Endodermal cell (in vitro differentiated cells): Measurements from ENCODE around the gene C3orf18. TPM values are rescaled to one million over a fixed set of nuclear protein-coding genes. Genes with fewer than 3 reads are reported as not detected.

ENCODE experiments used
- DNase-seq: peaks from one replicate; pipeline ENCODE4 v3.0.0-alpha.2; 2017
- H3K27ac ChIP-seq: 2 replicates; pipeline ENCODE4 v1.5.1; 2013; ENCODE audit warnings: mild to moderate bottlenecking, low read depth, low read length, moderate library complexity
- H3K27me3 ChIP-seq: 2 replicates; pipeline ENCODE4 v1.6.1; 2013; ENCODE audit warnings: mild to moderate bottlenecking, low read length, moderate library complexity; ENCODE audit not compliant: insufficient read depth, control insufficient read depth, poor library complexity, severe bottlenecking
- H3K36me3 ChIP-seq: 2 replicates; pipeline ENCODE4 v1.7.0; 2013; ENCODE audit warnings: mild to moderate bottlenecking, low read length, moderate library complexity; ENCODE audit not compliant: control insufficient read depth, insufficient read depth
- H3K4me1 ChIP-seq: one replicate; pipeline ENCODE4 v1.7.0; 2013; ENCODE audit warnings: low read length; ENCODE audit not compliant: control insufficient read depth, insufficient read depth
- H3K4me3 ChIP-seq: 2 replicates; pipeline ENCODE4 v1.5.1; 2013; ENCODE audit warnings: mild to moderate bottlenecking, low read length, moderate library complexity
- H3K9ac ChIP-seq: 2 replicates; pipeline ENCODE4 v1.6.1; 2013; ENCODE audit warnings: mild to moderate bottlenecking, low read length, moderate library complexity; ENCODE audit not compliant: poor library complexity, severe bottlenecking; ENCODE audit errors: extremely low read depth
- H3K9me3 ChIP-seq: 2 replicates; pipeline ENCODE4 v1.6.1; 2013; ENCODE audit warnings: mild to moderate bottlenecking, low read length, moderate library complexity; ENCODE audit not compliant: control insufficient read depth
- H3K27ac Mint-ChIP-seq: 2 replicates; pipeline ENCODE4 v1.8.0; 2020; ENCODE audit warnings: mixed read lengths
- H3K27me3 Mint-ChIP-seq: 2 replicates; pipeline ENCODE4 v1.8.0; 2021; ENCODE audit warnings: mild to moderate bottlenecking, mixed read lengths; ENCODE audit not compliant: insufficient read depth
- H3K36me3 Mint-ChIP-seq: 2 replicates; pipeline ENCODE4 v1.8.0; 2020; ENCODE audit warnings: low read depth, mixed read lengths
- H3K4me1 Mint-ChIP-seq: 2 replicates; pipeline ENCODE4 v1.8.0; 2020; ENCODE audit warnings: mixed read lengths
- H3K4me3 Mint-ChIP-seq: 2 replicates; pipeline ENCODE4 v1.8.0; 2020; ENCODE audit warnings: mild to moderate bottlenecking, moderate library complexity, mixed read lengths
- H3K9me3 Mint-ChIP-seq: 2 replicates; pipeline ENCODE4 v1.8.0; 2020; ENCODE audit warnings: mild to moderate bottlenecking, mixed read lengths
- WGBS, 2 experiments: methylation state at CpG; one replicate each; pipeline versions ENCODE4 v1.1.5 to v1.1.7; 2013; ENCODE audit warnings: missing lambda C conversion rate in 2 of 2, mixed read lengths in 1 of 2; ENCODE audit not compliant: insufficient coverage in 1 of 2, insufficient read length in 1 of 2; 5-methylcytosine and 5-hydroxymethylcytosine counted together
- total RNA-seq, 2 donors: library from RNA; stranded (reverse); fragmentation: NEBNext Ultra II Directional in 1 of 2; extraction: Animal tissue kit (Norgen Biotek cat#: 25700) in 1 of 2; gene quantifications; 2 replicates in 1 of 2; 3 replicates in 1 of 2; pipeline ENCODE4 v1.2.1, GENCODE V29; 2021
- TF ChIP-seq, protein P1 (sequence below): fragments of 200-600 bp; sonication (generic); conservative IDR thresholded peaks from 2 replicates; pipeline ENCODE4 v1.5.0; 2021; ENCODE audit warnings: antibody characterized with exemption, mild to moderate bottlenecking

Gene C3orf18
- total RNA-seq, 2 donors from 2014 or later: 14.4 to 16.9 TPM

DNA sequence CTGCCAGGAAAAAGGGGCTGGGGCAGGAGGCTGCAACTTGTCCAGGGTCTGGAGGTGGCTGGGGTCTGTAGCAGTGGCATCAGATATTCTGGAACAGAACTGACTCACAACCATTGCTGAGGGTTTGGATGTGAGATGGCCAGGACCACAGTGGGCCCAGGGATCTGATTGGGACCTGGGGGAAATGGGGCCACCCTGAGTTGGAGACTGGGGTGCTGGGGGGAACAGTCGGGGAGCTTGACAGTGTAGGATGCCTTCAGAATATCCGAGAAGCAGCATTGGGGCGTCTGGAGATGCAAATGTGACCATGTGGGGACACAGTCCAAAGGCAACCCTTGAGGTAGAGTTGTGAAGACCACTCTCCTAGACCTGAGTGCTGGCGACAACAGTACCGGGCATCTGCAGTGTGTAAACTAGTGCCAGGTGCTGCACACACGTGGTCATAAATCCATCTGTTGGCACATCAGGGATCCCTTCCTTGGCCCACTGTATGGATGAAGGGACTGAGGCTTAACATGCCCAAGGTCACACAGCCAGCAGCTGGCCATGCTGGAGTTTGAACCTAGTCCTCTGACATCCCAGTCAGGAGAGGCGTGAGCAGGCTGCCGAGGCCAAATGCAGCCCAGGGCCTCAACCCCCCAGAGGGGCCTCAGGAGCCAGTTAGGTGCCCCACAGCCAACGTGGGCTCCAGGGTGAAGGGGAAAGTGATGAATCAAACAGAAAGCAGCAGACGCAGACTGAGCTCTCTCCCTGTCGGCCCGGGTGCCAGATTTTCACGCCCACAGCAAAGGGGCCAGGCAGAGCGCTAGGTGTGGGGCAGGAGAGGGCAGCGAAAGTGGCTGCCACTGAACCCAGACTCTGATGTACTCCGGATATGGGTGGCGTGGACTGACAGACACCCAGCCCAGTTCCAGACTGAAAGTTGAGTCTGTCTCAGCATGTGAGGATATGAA is 20.5 kb upstream of the C3orf18 start:
- H3K4me1 Mint-ChIP-seq: no peaks in the 10 kb centered on the region
- no peak overlapping the region for H3K9ac ChIP-seq

GRCh38 chr3:50587373-50587772 is 19.8 kb upstream of the C3orf18 start:
- Mint-ChIP-seq H3K4me3 (no peak overlapping the region), H3K27ac (no peak overlapping the region)

More for the DNA sequence above, 20.5 kb upstream of the C3orf18 start:
- H3K27me3 Mint-ChIP-seq: peaks cover 5% of the 10 kb centered on the region
- Histone ChIP-seq H3K27me3 (no peaks in the 10 kb centered on the region), H3K36me3 (no peaks in the 10 kb centered on the region), H3K9me3 (no peaks in the 10 kb centered on the region), H3K4me3 (no peak overlapping the region), H3K27ac (no peak overlapping the region), H3K4me1 (peaks cover 2% of the 10 kb centered on the region)
- WGBS, 2 experiments: 84 to 86% methylated on average over 15 to 17 of the region's 17 CpGs
- no peak overlapping the region for H3K27ac Mint-ChIP-seq
- no peaks in the 10 kb centered on the region for H3K9me3 Mint-ChIP-seq
- TF ChIP-seq, protein P1, sequence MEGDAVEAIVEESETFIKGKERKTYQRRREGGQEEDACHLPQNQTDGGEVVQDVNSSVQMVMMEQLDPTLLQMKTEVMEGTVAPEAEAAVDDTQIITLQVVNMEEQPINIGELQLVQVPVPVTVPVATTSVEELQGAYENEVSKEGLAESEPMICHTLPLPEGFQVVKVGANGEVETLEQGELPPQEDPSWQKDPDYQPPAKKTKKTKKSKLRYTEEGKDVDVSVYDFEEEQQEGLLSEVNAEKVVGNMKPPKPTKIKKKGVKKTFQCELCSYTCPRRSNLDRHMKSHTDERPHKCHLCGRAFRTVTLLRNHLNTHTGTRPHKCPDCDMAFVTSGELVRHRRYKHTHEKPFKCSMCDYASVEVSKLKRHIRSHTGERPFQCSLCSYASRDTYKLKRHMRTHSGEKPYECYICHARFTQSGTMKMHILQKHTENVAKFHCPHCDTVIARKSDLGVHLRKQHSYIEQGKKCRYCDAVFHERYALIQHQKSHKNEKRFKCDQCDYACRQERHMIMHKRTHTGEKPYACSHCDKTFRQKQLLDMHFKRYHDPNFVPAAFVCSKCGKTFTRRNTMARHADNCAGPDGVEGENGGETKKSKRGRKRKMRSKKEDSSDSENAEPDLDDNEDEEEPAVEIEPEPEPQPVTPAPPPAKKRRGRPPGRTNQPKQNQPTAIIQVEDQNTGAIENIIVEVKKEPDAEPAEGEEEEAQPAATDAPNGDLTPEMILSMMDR: no peak
- no peaks in the 10 kb centered on the region for H3K36me3 Mint-ChIP-seq
- no peak for DNase-seq
- H3K4me3 Mint-ChIP-seq: no peak overlapping the region

DNA sequence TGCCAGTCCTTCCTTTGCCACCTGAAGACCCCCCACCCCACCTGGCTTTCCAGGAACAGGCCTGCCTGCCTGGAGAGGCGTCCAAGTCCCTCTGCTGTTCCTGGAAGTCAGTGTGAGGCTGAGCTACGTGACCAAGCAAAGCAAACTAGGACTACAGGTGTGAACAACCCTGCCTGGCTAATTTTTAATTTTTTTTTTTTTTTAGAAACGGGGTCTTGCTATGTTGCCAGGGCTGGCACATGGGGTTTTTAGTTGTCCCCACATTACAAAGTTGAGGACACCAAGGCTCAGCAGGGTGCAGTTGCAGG is 19.2 kb upstream of the C3orf18 start:
- 93 to 94% methylated on average over 3 of the region's 3 CpGs for WGBS, 2 experiments
- Mint-ChIP-seq H3K4me3 (no peak overlapping the region), H3K9me3 (no peaks in the 10 kb centered on the region)

More at GRCh38 chr3:50587373-50587772, 19.8 kb upstream of the C3orf18 start:
- WGBS, 2 experiments: 93 to 98% methylated on average over 6 of the region's 6 CpGs
- Histone ChIP-seq H3K36me3 (no peaks in the 10 kb centered on the region), H3K27ac (no peak overlapping the region), H3K27me3 (no peaks in the 10 kb centered on the region), H3K4me1 (peaks cover 2% of the 10 kb centered on the region), H3K9me3 (no peaks in the 10 kb centered on the region), H3K4me3 (no peak overlapping the region), H3K9ac (no peak overlapping the region)
- no peak for DNase-seq
- H3K9me3 Mint-ChIP-seq: no peaks in the 10 kb centered on the region
- TF ChIP-seq, protein P1: no peak
- H3K27me3 Mint-ChIP-seq: peaks cover 5% of the 10 kb centered on the region
- no peaks in the 10 kb centered on the region for H3K4me1 Mint-ChIP-seq
- H3K36me3 Mint-ChIP-seq: no peaks in the 10 kb centered on the region

More for the DNA sequence above, 19.2 kb upstream of the C3orf18 start:
- no peak for DNase-seq
- Mint-ChIP-seq H3K27ac (no peak overlapping the region), H3K27me3 (peaks cover 5% of the 10 kb centered on the region), H3K4me1 (no peaks in the 10 kb centered on the region), H3K36me3 (peaks cover 2% of the 10 kb centered on the region)
- H3K4me1 ChIP-seq: peaks cover 2% of the 10 kb centered on the region
- H3K9ac ChIP-seq: no peak overlapping the region
- no peak overlapping the region for H3K27ac ChIP-seq
- H3K27me3 ChIP-seq: no peaks in the 10 kb centered on the region
- TF ChIP-seq, protein P1: no peak
- H3K36me3 ChIP-seq: no peaks in the 10 kb centered on the region
- H3K9me3 ChIP-seq: no peaks in the 10 kb centered on the region
- H3K4me3 ChIP-seq: no peak overlapping the region
